PC-9 (cell line): ENCODE measurements around the gene KMT5C. TPM values are rescaled to one million over a fixed set of nuclear protein-coding genes. Genes with fewer than 3 reads are reported as not detected.

Experiments
- BruUV-seq: library from RNA; stranded (reverse); fragments of 400-500 nt; replicated peaks from 2 replicates; lab custom pipeline; 2021; lab: Mats Ljungman, UMichigan
- CTCF ChIA-PET: fragments of 300-600 bp; sonication (Branson Sonifier 250); formaldehyde crosslinking; loops from one replicate; lab custom pipeline; 2022; ENCODE audit warnings: antibody characterized with exemption; lab: Charles Lee
- POLR2A ChIA-PET: fragments of 300-600 bp; sonication (Branson Sonifier 250); formaldehyde crosslinking; loops from one replicate; lab custom pipeline; 2022; ENCODE audit warnings: antibody characterized with exemption; ENCODE audit not compliant: unreplicated experiment; lab: Charles Lee
- DNase-seq, 2 experiments: peaks; one replicate each; pipeline versions ENCODE4 v3.0.0 to v3.0.0-alpha.2; 2015 to 2022; ENCODE audit warnings: mixed read lengths in 1 of 2
- H2AFZ ChIP-seq: fragments of 200-600 bp; sonication (generic); 2 replicates; pipeline ENCODE4 v1.8.1; 2017; ENCODE audit warnings: antibody characterized with exemption
- H3F3A ChIP-seq: fragments of 200-600 bp; sonication (generic); 2 replicates; pipeline ENCODE4 v1.8.1; 2017; ENCODE audit warnings: antibody characterized with exemption, mild to moderate bottlenecking, low read depth; ENCODE audit not compliant: insufficient read depth
- H3K27ac ChIP-seq: fragments of 200-600 bp; sonication (generic); 2 replicates; pipeline ENCODE4 v1.6.1; 2016; ENCODE audit warnings: mixed run types
- H3K27me3 ChIP-seq: fragments of 200-600 bp; sonication (generic); 2 replicates; pipeline ENCODE4 v1.6.1; 2016; ENCODE audit warnings: low read depth, mixed run types; ENCODE audit not compliant: insufficient read depth
- H3K36me3 ChIP-seq: fragments of 200-600 bp; sonication (generic); 2 replicates; pipeline ENCODE4 v1.6.1; 2016; ENCODE audit warnings: low read depth, mixed run types
- H3K4me1 ChIP-seq: fragments of 200-600 bp; sonication (generic); replicated peaks from 2 replicates; pipeline ENCODE4 v1.6.1; 2016; ENCODE audit warnings: mixed run types; ENCODE audit not compliant: insufficient read depth
- H3K4me2 ChIP-seq: fragments of 200-600 bp; sonication (generic); 2 replicates; pipeline ENCODE4 v1.6.1; 2017; ENCODE audit warnings: mixed run types
- H3K4me3 ChIP-seq: fragments of 200-600 bp; sonication (generic); 2 replicates; pipeline ENCODE4 v1.6.1; 2016; ENCODE audit warnings: mixed run types
- H3K79me2 ChIP-seq: fragments of 200-600 bp; sonication (generic); 2 replicates; pipeline ENCODE4 v1.6.1; 2017; ENCODE audit warnings: low read depth, mixed run types
- H3K9me2 ChIP-seq: fragments of 200-600 bp; sonication (generic); 2 replicates; pipeline ENCODE4 v1.8.1; 2017; ENCODE audit warnings: mild to moderate bottlenecking; ENCODE audit not compliant: insufficient read depth
- H3K9me3 ChIP-seq: fragments of 200-600 bp; sonication (generic); 2 replicates; pipeline ENCODE4 v1.8.1; 2016; ENCODE audit warnings: low read depth; ENCODE audit not compliant: insufficient read depth
- H4K20me1 ChIP-seq: fragments of 200-600 bp; sonication (generic); 2 replicates; pipeline ENCODE4 v1.8.1; 2017; ENCODE audit not compliant: insufficient read depth
- CTCF ChIP-seq: fragments of 200-600 bp; sonication (generic); conservative IDR thresholded peaks from 2 replicates; pipeline ENCODE4 v1.6.1; 2017; ENCODE audit warnings: mixed run types, antibody characterized with exemption, mild to moderate bottlenecking, moderate library complexity
- EZH2 ChIP-seq: fragments of 200-600 bp; sonication (generic); IDR thresholded peaks from 2 replicates; pipeline ENCODE4 v1.8.0; 2017; ENCODE audit warnings: antibody characterized with exemption, low read depth
- intact Hi-C: fragments of 100-400 bp; cut with micrococcal nuclease; formaldehyde crosslinking; loops from one replicate; pipeline ENCODE4 v1.10.0; 2022; ENCODE audit not compliant: unreplicated experiment
- total RNA-seq: library from RNA; stranded (reverse); gene quantifications from 2 replicates; pipeline ENCODE4 v1.2.3, GENCODE V29; 2021

Gene KMT5C
- total RNA-seq, 1 experiment from 2014 or later = 71.6 TPM

GRCh38 chr19:55303477-55303876 lies 36.2 kb upstream of the KMT5C start:
- CTCF ChIA-PET = no interaction called here
- no peaks in the 10 kb centered on the region for H3K9me2 ChIP-seq

GRCh38 chr19:55304279-55304978 lies 35.2 kb upstream of the KMT5C start:
- BruUV-seq = no TSS peak
- no peak for TF ChIP-seq CTCF
- no peak for TF ChIP-seq EZH2
- Histone ChIP-seq H3K4me2 (no peak overlapping the region), H3K79me2 (no peaks in the 10 kb centered on the region), H3F3A (peaks cover 10% of the 10 kb centered on the region; the same call in 1 of the 2 replicates), H3K9me3 (no peaks in the 10 kb centered on the region), H3K4me1 (0 out of 2 replicates have a peak, but pooled peaks cover 4% of the 10 kb centered on the region), H2AFZ (no peak overlapping the region), H3K36me3 (no peaks in the 10 kb centered on the region), H3K27me3 (no peaks in the 10 kb centered on the region), H3K4me3 (no peak overlapping the region), H3K27ac (no peak overlapping the region), H3K9me2 (no peaks in the 10 kb centered on the region), H4K20me1 (no peaks in the 10 kb centered on the region)
- intact Hi-C loops = no loop called here
- DNase-seq = peak in 1 of 2 experiments; percentile 57
- POLR2A ChIA-PET = no interaction called here
- CTCF ChIA-PET = interaction anchor here (0.6 kb wide), 2 partner anchors 35 to 113 kb away, joined by 3 read pairs; no protein-coding TSS in a partner anchor

More at GRCh38 chr19:55303477-55303876, 36.2 kb upstream of the KMT5C start:
- Histone ChIP-seq H3F3A (peaks cover 10% of the 10 kb centered on the region; the same call in 1 of the 2 replicates), H3K9me3 (no peaks in the 10 kb centered on the region), H3K4me3 (no peak overlapping the region), H2AFZ (no peak overlapping the region), H4K20me1 (no peaks in the 10 kb centered on the region), H3K79me2 (no peaks in the 10 kb centered on the region), H3K27me3 (no peaks in the 10 kb centered on the region), H3K27ac (no peak overlapping the region), H3K36me3 (no peaks in the 10 kb centered on the region), H3K4me1 (0 out of 2 replicates have a peak, but pooled peaks cover 4% of the 10 kb centered on the region), H3K4me2 (no peak overlapping the region)
- no TSS peak for BruUV-seq
- TF ChIP-seq CTCF (no peak), EZH2 (no peak)
- DNase-seq = no peak
- intact Hi-C loops = no loop called here
- POLR2A ChIA-PET = no interaction called here

- TF ChIP-seq CTCF = no peak
- TF ChIP-seq EZH2 = no peak
- ChIA-PET POLR2A (interaction anchor here (0.5 kb wide), 1 partner anchor 17 kb away, joined by 4 read pairs; no protein-coding TSS in a partner anchor), CTCF (interaction anchor here (0.6 kb wide), 2 partner anchors 34 to 112 kb away, joined by 3 read pairs; no protein-coding TSS in a partner anchor)
- no TSS peak for BruUV-seq
- Histone ChIP-seq H3K4me3 (no peak overlapping the region), H3K9me2 (no peaks in the 10 kb centered on the region), H3K9me3 (no peaks in the 10 kb centered on the region), H3K27me3 (no peaks in the 10 kb centered on the region), H3K27ac (no peak overlapping the region), H3K4me1 (0 out of 2 replicates have a peak, but pooled peaks cover 4% of the 10 kb centered on the region), H3K36me3 (no peaks in the 10 kb centered on the region), H3K79me2 (no peaks in the 10 kb centered on the region), H3F3A (peaks cover 10% of the 10 kb centered on the region; the same call in 1 of the 2 replicates), H4K20me1 (no peaks in the 10 kb centered on the region), H2AFZ (no peak overlapping the region), H3K4me2 (no peak overlapping the region)
- DNase-seq = no peak
- intact Hi-C loops = no loop called here
Measured at GRCh38 chr19:55304980-55305379, 34.7 kb upstream of the KMT5C start.
